Tibial nerve (tissue), 4 donors: ENCODE results near the gene NECAB3. TPM values are rescaled to one million over a fixed set of nuclear protein-coding genes. Genes with fewer than 3 reads are reported as not detected.

Experiments
- DNase-seq, 2 donors: peaks; one replicate each; pipeline ENCODE4 v3.0.0-alpha.2; 2019; ENCODE audit warnings: low spot score in 2 of 2
- H3K27ac ChIP-seq, 4 donors: fragments of 200-600 bp; sonication (generic) in 3 of 4; one replicate each; pipeline ENCODE4 v1.5.1; 2017 to 2019; ENCODE audit warnings: mild to moderate bottlenecking in 1 of 4
- H3K27me3 ChIP-seq, 2 donors: fragments of 200-600 bp; sonication (generic) in 1 of 2; one replicate each; pipeline versions ENCODE4 v1.5.1 to v1.6.0; 2017 to 2019
- H3K36me3 ChIP-seq, 3 donors: fragments of 200-600 bp; sonication (generic); one replicate each; pipeline ENCODE4 v1.5.1; 2018 to 2019
- H3K4me1 ChIP-seq, 4 donors: fragments of 200-600 bp; sonication (generic) in 3 of 4; one replicate each; pipeline ENCODE4 v1.5.1; 2017 to 2019
- H3K4me3 ChIP-seq, 4 donors: fragments of 200-600 bp; sonication (generic) in 3 of 4; one replicate each; pipeline ENCODE4 v1.5.1; 2017 to 2019; ENCODE audit warnings: mild to moderate bottlenecking in 1 of 4, moderate library complexity in 1 of 4
- H3K9me3 ChIP-seq, 4 donors: fragments of 200-600 bp; sonication (generic) in 3 of 4; one replicate each; pipeline ENCODE4 v1.5.1; 2017 to 2019
- EP300 ChIP-seq, 2 donors: sonication (generic); formaldehyde crosslinking; IDR thresholded peaks; one replicate each; pipeline ENCODE4 v1.6.1; 2017; ENCODE audit warnings: antibody characterized with exemption in 2 of 2, mild to moderate bottlenecking in 1 of 2
- POLR2A ChIP-seq, 2 donors: fragments of 450-650 bp; IDR thresholded peaks; one replicate each; pipeline ENCODE4 v1.6.1; 2017; ENCODE audit warnings: antibody characterized with exemption in 2 of 2, mild to moderate bottlenecking in 2 of 2, moderate library complexity in 2 of 2
- WGBS, 2 donors: methylation state at CpG; one replicate each; pipeline ENCODE4 v1.1.5; 2018; 5-methylcytosine and 5-hydroxymethylcytosine counted together
- total RNA-seq, 4 donors: library from RNA; depleted of rRNA; stranded (reverse); fragments of >200 nt; gene quantifications; one replicate each; pipeline ENCODE4 v1.1.0, GENCODE V29; 2016
- TF ChIP-seq, protein P1 (sequence below), 5 experiments: fragments of 200-600 bp in 3 of 5; fragments of 450-650 bp in 2 of 5; sonication (generic) in 3 of 5; IDR thresholded peaks; one replicate each; pipeline ENCODE4 v1.5.1; 2016 to 2019; ENCODE audit warnings: antibody characterized with exemption in 5 of 5, mild to moderate bottlenecking in 3 of 5, moderate library complexity in 2 of 5

NECAB3 gene
- total RNA-seq, 4 donors from 2014 or later = 80.8 to 103 (median 91.5) TPM

DNA sequence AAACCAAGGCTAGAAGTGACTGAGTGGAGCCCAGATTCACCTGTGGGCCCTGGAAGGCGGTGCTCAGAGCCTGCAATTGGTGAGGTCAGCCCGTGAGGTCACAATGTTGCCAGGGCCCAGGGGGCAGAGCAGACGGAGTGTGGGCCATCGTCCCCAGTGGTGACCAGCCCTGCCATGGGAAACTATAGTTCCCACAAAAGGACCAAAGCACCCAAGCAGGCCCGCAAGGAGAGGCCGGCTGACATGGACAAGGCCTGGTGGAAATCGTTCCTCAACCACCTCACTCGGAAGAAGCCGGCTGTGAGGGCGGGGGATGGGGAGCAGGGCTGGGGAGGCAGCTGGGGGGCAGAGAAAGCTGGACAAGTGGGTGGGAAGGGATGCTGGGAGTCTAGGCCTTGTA lies 12.1 kb downstream of the NECAB3 start, which contains the start of gene C20orf144:
Gene C20orf144, plus strand, starts transcription at position 156 of the 400 bp plus-strand sequence. Its CDS starts 19 bp downstream, at position 175.
- Histone ChIP-seq H3K27me3 (no peaks in the 10 kb centered on the region), H3K36me3 (peaks cover 0 to 34% (median 0%) of the 10 kb centered on the region in 3 donors), H3K4me1 (peaks cover 0 to 37% (median 9%) of the 10 kb centered on the region in 4 donors), H3K9me3 (no peaks in the 10 kb centered on the region), H3K27ac (peak within 1 kb of the TSS; percentile 71 to 94 (median 92)), H3K4me3 (peak within 1 kb of the TSS; percentile 56 to 93 (median 66))
- DNase-seq = no peak
- 93 to 95% methylated on average over 10 of the region's 10 CpGs for WGBS, 2 donors
- TF ChIP-seq EP300 (IDR thresholded peaks at IDR 0.05) (no peak), POLR2A (IDR thresholded peaks at IDR 0.05) (no peak)
- TF ChIP-seq, protein P1, sequence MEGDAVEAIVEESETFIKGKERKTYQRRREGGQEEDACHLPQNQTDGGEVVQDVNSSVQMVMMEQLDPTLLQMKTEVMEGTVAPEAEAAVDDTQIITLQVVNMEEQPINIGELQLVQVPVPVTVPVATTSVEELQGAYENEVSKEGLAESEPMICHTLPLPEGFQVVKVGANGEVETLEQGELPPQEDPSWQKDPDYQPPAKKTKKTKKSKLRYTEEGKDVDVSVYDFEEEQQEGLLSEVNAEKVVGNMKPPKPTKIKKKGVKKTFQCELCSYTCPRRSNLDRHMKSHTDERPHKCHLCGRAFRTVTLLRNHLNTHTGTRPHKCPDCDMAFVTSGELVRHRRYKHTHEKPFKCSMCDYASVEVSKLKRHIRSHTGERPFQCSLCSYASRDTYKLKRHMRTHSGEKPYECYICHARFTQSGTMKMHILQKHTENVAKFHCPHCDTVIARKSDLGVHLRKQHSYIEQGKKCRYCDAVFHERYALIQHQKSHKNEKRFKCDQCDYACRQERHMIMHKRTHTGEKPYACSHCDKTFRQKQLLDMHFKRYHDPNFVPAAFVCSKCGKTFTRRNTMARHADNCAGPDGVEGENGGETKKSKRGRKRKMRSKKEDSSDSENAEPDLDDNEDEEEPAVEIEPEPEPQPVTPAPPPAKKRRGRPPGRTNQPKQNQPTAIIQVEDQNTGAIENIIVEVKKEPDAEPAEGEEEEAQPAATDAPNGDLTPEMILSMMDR (IDR thresholded peaks at IDR 0.05) = no peak

DNA sequence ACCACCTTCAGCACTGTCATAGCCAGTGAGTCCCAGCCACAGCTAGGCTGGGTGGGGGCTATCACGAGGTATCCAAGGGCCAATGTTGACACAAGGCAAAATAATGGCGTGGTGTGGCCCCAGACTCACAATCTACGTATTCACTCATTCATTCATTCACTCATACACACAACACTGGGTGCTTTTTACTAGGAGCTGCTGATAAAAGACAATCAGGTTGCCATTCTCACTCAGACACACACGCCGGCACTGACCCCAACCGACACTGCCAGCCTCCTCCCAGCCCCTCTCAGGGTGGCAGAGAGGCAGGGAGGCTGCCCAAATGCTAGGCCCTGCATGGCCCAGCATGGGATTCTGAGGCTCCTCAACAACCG lies 13.6 kb downstream of the NECAB3 start:
- 78 to 92% methylated on average over 7 of the region's 7 CpGs for WGBS, 2 donors
- no peaks in the 10 kb centered on the region for H3K9me3 ChIP-seq
- peaks cover 0 to 46% (median 0%) of the 10 kb centered on the region in 3 donors for H3K36me3 ChIP-seq
- no peak overlapping the region for H3K27ac ChIP-seq
- H3K4me1 ChIP-seq = peaks cover 0 to 24% (median 3%) of the 10 kb centered on the region in 4 donors
- no peak for DNase-seq
- TF ChIP-seq EP300 (IDR thresholded peaks at IDR 0.05) (no peak), POLR2A (IDR thresholded peaks at IDR 0.05) (no peak)
- TF ChIP-seq, protein P1 (IDR thresholded peaks at IDR 0.05) = no peak
- no peaks in the 10 kb centered on the region for H3K27me3 ChIP-seq
- H3K4me3 ChIP-seq = no peak overlapping the region

DNA sequence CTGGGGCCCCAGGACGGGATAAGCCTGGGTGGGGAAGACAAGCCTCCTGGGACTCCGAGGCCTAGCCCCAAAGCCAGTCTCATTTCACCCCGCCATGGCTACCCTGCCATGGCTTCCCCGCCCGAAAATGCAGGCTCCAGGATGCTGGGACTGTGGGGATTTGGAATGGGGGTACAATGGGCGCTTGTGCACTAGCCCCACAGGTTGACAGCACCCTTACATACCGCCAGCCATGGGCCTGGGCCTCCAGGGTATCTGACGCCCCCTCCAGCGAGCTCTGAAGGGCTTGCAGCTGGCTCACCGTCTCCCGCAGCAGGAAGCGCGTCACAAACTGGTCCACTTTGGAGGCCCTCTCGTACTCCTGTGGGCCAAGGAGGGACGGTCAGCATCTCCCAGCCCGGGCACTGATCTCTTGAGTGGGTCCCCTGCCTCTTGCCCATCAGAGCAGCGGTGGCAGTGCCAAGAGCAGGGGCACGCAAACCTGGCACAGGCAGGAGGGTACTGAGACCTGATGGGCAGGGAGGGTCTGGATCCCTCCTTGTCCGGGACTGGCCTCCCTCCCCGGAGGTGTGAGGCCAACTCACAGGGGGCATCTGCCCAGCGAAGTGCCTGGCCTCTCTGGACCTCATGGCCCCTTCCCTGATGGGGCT lies 14.1 kb downstream of the NECAB3 start:
- Histone ChIP-seq H3K4me3 (no peak overlapping the region), H3K27me3 (no peaks in the 10 kb centered on the region), H3K36me3 (peaks cover 0 to 46% (median 0%) of the 10 kb centered on the region in 3 donors), H3K27ac (no peak overlapping the region), H3K4me1 (peaks cover 0 to 24% (median 3%) of the 10 kb centered on the region in 4 donors), H3K9me3 (no peaks in the 10 kb centered on the region)
- DNase-seq = no peak
- WGBS, 2 donors = 90 to 94% methylated on average over 13 to 19 of the region's 21 CpGs
- no peak for TF ChIP-seq EP300 (IDR thresholded peaks at IDR 0.05)
- TF ChIP-seq, protein P1 (IDR thresholded peaks at IDR 0.05) = no peak
- no peak for TF ChIP-seq POLR2A (IDR thresholded peaks at IDR 0.05)

DNA sequence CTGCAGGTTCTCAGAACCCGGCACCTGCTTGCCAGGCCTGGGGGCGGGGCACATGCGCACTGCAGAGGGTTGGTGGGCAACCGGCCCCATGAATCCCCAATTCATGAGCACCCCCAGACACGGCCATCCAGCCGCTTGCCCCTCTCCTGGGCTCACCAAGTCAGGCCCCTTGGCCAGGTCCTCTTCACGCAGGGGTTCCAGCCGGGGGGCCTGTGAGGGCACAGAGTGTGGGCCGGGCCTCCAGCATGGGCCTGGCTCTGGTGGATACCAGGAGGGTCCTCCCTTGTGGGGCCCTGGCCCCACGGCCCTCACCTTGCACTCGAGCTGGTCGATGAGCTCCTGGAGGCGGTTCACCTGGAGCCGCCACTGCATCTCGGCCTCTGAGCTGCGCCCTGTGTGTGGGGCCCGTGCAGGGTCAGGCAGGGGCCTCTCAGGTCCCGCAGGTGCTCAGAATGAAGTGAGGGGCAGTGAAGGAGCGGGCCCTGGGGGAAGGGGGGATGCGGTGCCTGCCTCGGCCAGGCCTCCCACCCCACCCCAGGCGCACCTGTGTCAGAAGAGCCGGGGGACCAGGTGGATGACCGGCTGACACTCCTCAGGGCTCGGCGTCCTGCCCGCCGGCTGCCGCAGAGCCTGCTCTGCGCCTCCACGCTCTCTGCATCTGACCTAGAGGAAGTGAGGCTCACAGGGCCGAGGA lies 14.7 kb downstream of the NECAB3 start:
- Histone ChIP-seq H3K4me3 (no peak overlapping the region), H3K27me3 (no peaks in the 10 kb centered on the region), H3K4me1 (peaks cover 0 to 18% (median 3%) of the 10 kb centered on the region in 4 donors), H3K27ac (no peak overlapping the region), H3K36me3 (peaks cover 0 to 46% (median 0%) of the 10 kb centered on the region in 3 donors), H3K9me3 (no peaks in the 10 kb centered on the region)
- 93 to 95% methylated on average over 25 to 32 of the region's 32 CpGs for WGBS, 2 donors
- no peak for DNase-seq
- TF ChIP-seq, protein P1 (IDR thresholded peaks at IDR 0.05) = no peak
- TF ChIP-seq EP300 (IDR thresholded peaks at IDR 0.05) = no peak
- no peak for TF ChIP-seq POLR2A (IDR thresholded peaks at IDR 0.05)

DNA sequence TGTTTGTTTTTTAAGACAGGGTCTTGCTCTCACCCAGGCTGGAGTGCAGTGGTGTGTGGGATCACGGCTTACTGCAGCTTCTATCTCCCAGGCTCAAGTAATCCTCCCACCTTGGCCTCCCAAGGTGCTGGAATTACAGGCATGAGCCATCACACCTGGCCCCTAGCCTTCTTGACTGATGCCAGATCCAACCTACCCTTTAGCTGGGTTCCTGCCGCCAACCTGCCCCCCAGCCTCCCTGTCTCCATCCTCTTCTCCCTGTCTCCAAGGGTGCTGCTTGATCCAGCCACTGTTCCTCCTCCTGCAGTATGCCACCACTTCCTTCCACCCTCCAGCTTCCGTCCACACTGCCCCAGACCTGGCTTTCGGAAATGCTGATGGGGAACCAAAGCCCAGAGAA lies 15.3 kb downstream of the NECAB3 start:
- Histone ChIP-seq H3K36me3 (peaks cover 0 to 46% (median 0%) of the 10 kb centered on the region in 3 donors), H3K27me3 (no peaks in the 10 kb centered on the region), H3K9me3 (no peaks in the 10 kb centered on the region), H3K27ac (no peak overlapping the region), H3K4me1 (peaks cover 0 to 12% (median 0%) of the 10 kb centered on the region in 4 donors), H3K4me3 (no peak overlapping the region)
- no peak for DNase-seq
- no peak for TF ChIP-seq POLR2A (IDR thresholded peaks at IDR 0.05)
- TF ChIP-seq, protein P1 (IDR thresholded peaks at IDR 0.05) = no peak
- TF ChIP-seq EP300 (IDR thresholded peaks at IDR 0.05) = no peak
- WGBS, 2 donors = 92 to 97% methylated on average over 4 of the region's 4 CpGs
